Right lobe of liver (tissue), 4 donors: ENCODE results near the gene SEC62.

Experiments used
- POLR2A ChIP-seq: fragments of 450-650 bp; IDR thresholded peaks from one replicate; pipeline ENCODE4 v1.6.1; 2017; ENCODE audit warnings: antibody characterized with exemption, mild to moderate bottlenecking
- TF ChIP-seq, protein P1 (sequence below), 4 donors: fragments of 200-600 bp in 3 of 4; fragments of 450-650 bp in 1 of 4; IDR thresholded peaks; one replicate each; pipeline versions ENCODE4 v1.5.1 to v1.8.0; 2016 to 2022; ENCODE audit warnings: antibody characterized with exemption in 4 of 4, mild to moderate bottlenecking in 2 of 4
- donor health status: DM: no; HTN: no; CAD: no.
- donor health status: DM: no; HTN: no; CAD: no.
- donor health status: DM: no; HTN: yes; CAD: no.

DNA sequence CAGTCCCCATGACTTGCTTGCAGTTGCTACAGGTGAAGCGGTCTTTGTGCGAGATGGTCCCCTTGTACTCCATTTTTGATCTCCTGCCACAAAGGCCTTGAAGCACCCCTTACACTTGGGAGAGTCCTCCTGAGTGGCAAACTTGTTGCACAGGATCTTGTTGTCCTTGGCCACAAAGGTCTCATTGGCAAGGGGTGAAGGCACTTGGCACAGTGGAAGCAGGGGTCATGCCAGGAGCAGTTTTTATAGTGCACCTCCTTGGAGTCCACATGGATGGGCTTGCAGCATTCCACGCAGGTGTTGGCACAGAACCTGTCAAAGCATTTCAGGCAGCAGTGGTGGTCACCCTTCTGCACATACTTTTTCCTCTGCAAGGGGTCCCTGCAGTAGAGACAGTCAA lies 20.3 kb upstream of the SEC62 start:
- TF ChIP-seq, protein P1, sequence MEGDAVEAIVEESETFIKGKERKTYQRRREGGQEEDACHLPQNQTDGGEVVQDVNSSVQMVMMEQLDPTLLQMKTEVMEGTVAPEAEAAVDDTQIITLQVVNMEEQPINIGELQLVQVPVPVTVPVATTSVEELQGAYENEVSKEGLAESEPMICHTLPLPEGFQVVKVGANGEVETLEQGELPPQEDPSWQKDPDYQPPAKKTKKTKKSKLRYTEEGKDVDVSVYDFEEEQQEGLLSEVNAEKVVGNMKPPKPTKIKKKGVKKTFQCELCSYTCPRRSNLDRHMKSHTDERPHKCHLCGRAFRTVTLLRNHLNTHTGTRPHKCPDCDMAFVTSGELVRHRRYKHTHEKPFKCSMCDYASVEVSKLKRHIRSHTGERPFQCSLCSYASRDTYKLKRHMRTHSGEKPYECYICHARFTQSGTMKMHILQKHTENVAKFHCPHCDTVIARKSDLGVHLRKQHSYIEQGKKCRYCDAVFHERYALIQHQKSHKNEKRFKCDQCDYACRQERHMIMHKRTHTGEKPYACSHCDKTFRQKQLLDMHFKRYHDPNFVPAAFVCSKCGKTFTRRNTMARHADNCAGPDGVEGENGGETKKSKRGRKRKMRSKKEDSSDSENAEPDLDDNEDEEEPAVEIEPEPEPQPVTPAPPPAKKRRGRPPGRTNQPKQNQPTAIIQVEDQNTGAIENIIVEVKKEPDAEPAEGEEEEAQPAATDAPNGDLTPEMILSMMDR (IDR thresholded peaks at IDR 0.05) = no peak
- no peak for TF ChIP-seq POLR2A
